ENCODE results near the gene SVIL. TPM values are rescaled to one million over a fixed set of nuclear protein-coding genes. Genes with fewer than 3 reads are reported as not detected.
A peak's percentile ranks its signal among the peaks of the same experiment; 100 is the strongest.

Gene SVIL
- total and polyA plus RNA-seq, 4 experiments from 2014 or later, result 1.1 to 31.2 (median 22.0) TPM

- ChIA-PET POLR2A (ENCODE audit: partially characterized antibody) (no interaction called here), CTCF (ENCODE audit: partially characterized antibody) (interaction anchor here (0.8 to 1.2 kb wide), 3 partner anchors 13 to 36 kb away, joined by 3 to 4 read pairs (median 4); no protein-coding TSS in a partner anchor)
- no peak for DNase-seq
- H3K27me3 Mint-ChIP-seq, result no peaks in the 10 kb centered on the region
- Histone ChIP-seq H3K9me3 (ENCODE audit: control insufficient read depth in 1 of 2, low read length in 2 of 2) (no peaks in the 10 kb centered on the region), H3K36me3 (ENCODE audit: insufficient read depth, low read length) (no peaks in the 10 kb centered on the region), H3K27ac (ENCODE audit: low read depth, low read length) (no peak overlapping the region), H3K4me3 (ENCODE audit: low read length in 2 of 2) (no peak overlapping the region), H3K4me1 (ENCODE audit: insufficient read depth, low read length) (no peaks in the 10 kb centered on the region), H3K27me3 (ENCODE audit: insufficient read depth, low read length) (no peaks in the 10 kb centered on the region)
- H3K4me3 Mint-ChIP-seq, result no peak overlapping the region
- intact Hi-C loops (cut with micrococcal nuclease), result no loop called here
- H3K9me3 Mint-ChIP-seq, result no peaks in the 10 kb centered on the region
- H3K36me3 Mint-ChIP-seq, result peaks cover 29 to 34% of the 10 kb centered on the region in 2 donors
- H3K27ac Mint-ChIP-seq, result no peak overlapping the region
- H3K4me1 Mint-ChIP-seq, result peaks cover 0 to 8% (median 2%) of the 10 kb centered on the region in 4 donors
Measured at GRCh38 chr10:29532256-29532878, 102.4 kb downstream of the SVIL start.

- H3K4me3 Mint-ChIP-seq, result no peak overlapping the region
- H3K36me3 Mint-ChIP-seq, result peaks cover 38% of the 10 kb centered on the region in 2 donors
- ChIA-PET CTCF (ENCODE audit: partially characterized antibody) (interaction anchor here (1.0 kb wide), 1 partner anchor 33 kb away, joined by 3 read pairs; no protein-coding TSS in a partner anchor), POLR2A (ENCODE audit: partially characterized antibody) (no interaction called here)
- Histone ChIP-seq H3K27ac (ENCODE audit: low read depth, low read length) (no peak overlapping the region), H3K4me3 (ENCODE audit: low read length in 2 of 2) (no peak overlapping the region), H3K4me1 (ENCODE audit: insufficient read depth, low read length) (no peaks in the 10 kb centered on the region), H3K36me3 (ENCODE audit: insufficient read depth, low read length) (no peaks in the 10 kb centered on the region), H3K9me3 (ENCODE audit: control insufficient read depth in 1 of 2, low read length in 2 of 2) (no peaks in the 10 kb centered on the region), H3K27me3 (ENCODE audit: insufficient read depth, low read length) (no peaks in the 10 kb centered on the region)
- intact Hi-C loops (cut with micrococcal nuclease), result no loop called here
- DNase-seq, result no peak
- H3K27me3 Mint-ChIP-seq, result no peaks in the 10 kb centered on the region
- no peaks in the 10 kb centered on the region for H3K9me3 Mint-ChIP-seq
- peaks cover 0 to 2% (median under 1%) of the 10 kb centered on the region in 4 donors for H3K4me1 Mint-ChIP-seq
- H3K27ac Mint-ChIP-seq, result peak overlapping the region in 1 of 7 donors; percentile 8
Measured at GRCh38 chr10:29530112-29530976, 104.4 kb downstream of the SVIL start.

GRCh38 chr10:29529146-29529545 lies 105.6 kb downstream of the SVIL start:
- no peak overlapping the region for H3K27ac Mint-ChIP-seq
- Histone ChIP-seq H3K36me3 (ENCODE audit: insufficient read depth, low read length) (peaks cover 4% of the 10 kb centered on the region), H3K9me3 (ENCODE audit: control insufficient read depth in 1 of 2, low read length in 2 of 2) (no peaks in the 10 kb centered on the region), H3K4me1 (ENCODE audit: insufficient read depth, low read length) (no peaks in the 10 kb centered on the region), H3K27me3 (ENCODE audit: insufficient read depth, low read length) (no peaks in the 10 kb centered on the region), H3K4me3 (ENCODE audit: low read length in 2 of 2) (no peak overlapping the region), H3K27ac (ENCODE audit: low read depth, low read length) (no peak overlapping the region)
- no peaks in the 10 kb centered on the region for H3K9me3 Mint-ChIP-seq
- intact Hi-C loops (cut with micrococcal nuclease), result no loop called here
- H3K36me3 Mint-ChIP-seq, result peaks cover 46 to 47% of the 10 kb centered on the region in 2 donors
- peaks cover 0 to 2% (median 0%) of the 10 kb centered on the region in 4 donors for H3K4me1 Mint-ChIP-seq
- DNase-seq, result no peak
- H3K27me3 Mint-ChIP-seq, result no peaks in the 10 kb centered on the region
- ChIA-PET POLR2A (ENCODE audit: partially characterized antibody) (no interaction called here), CTCF (ENCODE audit: partially characterized antibody) (no interaction called here)
- H3K4me3 Mint-ChIP-seq, result no peak overlapping the region

- intact Hi-C loops (cut with micrococcal nuclease), result no loop called here
- POLR2A ChIA-PET (ENCODE audit: partially characterized antibody), result no interaction called here
- H3K4me1 ChIP-seq (ENCODE audit: insufficient read depth, low read length), result no peaks in the 10 kb centered on the region
- Mint-ChIP-seq H3K4me3 (no peak overlapping the region), H3K36me3 (peaks cover 64 to 66% of the 10 kb centered on the region in 2 donors), H3K4me1 (peaks cover 0 to 2% (median 0%) of the 10 kb centered on the region in 4 donors), H3K9me3 (no peaks in the 10 kb centered on the region), H3K27me3 (no peaks in the 10 kb centered on the region), H3K27ac (no peak overlapping the region)
- no peak for DNase-seq
- CTCF ChIA-PET (ENCODE audit: partially characterized antibody), result interaction anchor here (1.8 to 2.9 kb wide), 2 partner anchors 13 to 65 kb away, joined by 5 to 8 read pairs; no protein-coding TSS in a partner anchor
- H3K9me3 ChIP-seq (ENCODE audit: control insufficient read depth in 1 of 2, low read length in 2 of 2), result no peaks in the 10 kb centered on the region
- H3K27me3 ChIP-seq (ENCODE audit: insufficient read depth, low read length), result no peaks in the 10 kb centered on the region
- no peak overlapping the region for H3K27ac ChIP-seq (ENCODE audit: low read depth, low read length)
- H3K4me3 ChIP-seq (ENCODE audit: low read length in 2 of 2), result no peak overlapping the region
- peaks cover 22% of the 10 kb centered on the region for H3K36me3 ChIP-seq (ENCODE audit: insufficient read depth, low read length)
Measured at GRCh38 chr10:29525762-29526161, 109.0 kb downstream of the SVIL start.

- H3K4me3 Mint-ChIP-seq, result no peak overlapping the region
- ChIA-PET CTCF (ENCODE audit: partially characterized antibody) (interaction anchor here (1.8 to 3.2 kb wide), 3 partner anchors 12 to 66 kb away, joined by 5 to 14 read pairs (median 8); no protein-coding TSS in a partner anchor), POLR2A (ENCODE audit: partially characterized antibody) (no interaction called here)
Measured at GRCh38 chr10:29524720-29525119, 110.1 kb downstream of the SVIL start.

GRCh38 chr10:29524294-29524693 lies 110.5 kb downstream of the SVIL start:
- H3K27me3 ChIP-seq (ENCODE audit: insufficient read depth, low read length), result no peaks in the 10 kb centered on the region
- H3K4me3 ChIP-seq (ENCODE audit: low read length in 2 of 2), result no peak overlapping the region
- Mint-ChIP-seq H3K9me3 (no peaks in the 10 kb centered on the region), H3K27ac (peak overlapping the region in 1 of 7 donors; percentile 3), H3K4me1 (peaks cover 0 to 2% (median under 1%) of the 10 kb centered on the region in 4 donors), H3K4me3 (no peak overlapping the region), H3K27me3 (no peaks in the 10 kb centered on the region), H3K36me3 (peaks cover 65 to 68% of the 10 kb centered on the region in 2 donors)
- DNase-seq, result no peak
- no peaks in the 10 kb centered on the region for H3K9me3 ChIP-seq (ENCODE audit: control insufficient read depth in 1 of 2, low read length in 2 of 2)
- POLR2A ChIA-PET (ENCODE audit: partially characterized antibody), result no interaction called here
- intact Hi-C loops (cut with micrococcal nuclease), result loop anchor here (5.0 kb wide), 1 partner anchor 213 kb away; no protein-coding TSS in a partner anchor
- CTCF ChIA-PET (ENCODE audit: partially characterized antibody), result interaction anchor here (1.2 to 3.2 kb wide), 3 partner anchors 9 to 67 kb away, joined by 3 to 14 read pairs (median 8); no protein-coding TSS in a partner anchor
- H3K4me1 ChIP-seq (ENCODE audit: insufficient read depth, low read length), result no peaks in the 10 kb centered on the region
- H3K36me3 ChIP-seq (ENCODE audit: insufficient read depth, low read length), result peaks cover 22% of the 10 kb centered on the region
- no peak overlapping the region for H3K27ac ChIP-seq (ENCODE audit: low read depth, low read length)

More at GRCh38 chr10:29524720-29525119, 110.1 kb downstream of the SVIL start:
- no peaks in the 10 kb centered on the region for H3K27me3 ChIP-seq (ENCODE audit: insufficient read depth, low read length)
- no peak for DNase-seq
- H3K36me3 ChIP-seq (ENCODE audit: insufficient read depth, low read length), result peaks cover 22% of the 10 kb centered on the region
- H3K4me1 ChIP-seq (ENCODE audit: insufficient read depth, low read length), result no peaks in the 10 kb centered on the region
- intact Hi-C loops (cut with micrococcal nuclease), result loop anchor here (5.0 kb wide), 1 partner anchor 213 kb away; no protein-coding TSS in a partner anchor
- peaks cover 0 to 2% (median under 1%) of the 10 kb centered on the region in 4 donors for H3K4me1 Mint-ChIP-seq
- no peaks in the 10 kb centered on the region for H3K9me3 ChIP-seq (ENCODE audit: control insufficient read depth in 1 of 2, low read length in 2 of 2)
- no peaks in the 10 kb centered on the region for H3K27me3 Mint-ChIP-seq
- H3K9me3 Mint-ChIP-seq, result no peaks in the 10 kb centered on the region
- H3K36me3 Mint-ChIP-seq, result peaks cover 68 to 70% of the 10 kb centered on the region in 2 donors
- no peak overlapping the region for H3K4me3 ChIP-seq (ENCODE audit: low read length in 2 of 2)
- H3K27ac ChIP-seq (ENCODE audit: low read depth, low read length), result no peak overlapping the region
- H3K27ac Mint-ChIP-seq, result no peak overlapping the region

- DNase-seq, result no peak
- CTCF ChIA-PET (ENCODE audit: partially characterized antibody), result interaction anchor here (1.1 to 3.2 kb wide), 3 partner anchors 10 to 68 kb away, joined by 5 to 14 read pairs (median 8); no protein-coding TSS in a partner anchor
- Histone ChIP-seq H3K4me3 (ENCODE audit: low read length in 2 of 2) (no peak overlapping the region), H3K9me3 (ENCODE audit: control insufficient read depth in 1 of 2, low read length in 2 of 2) (no peaks in the 10 kb centered on the region), H3K36me3 (ENCODE audit: insufficient read depth, low read length) (peaks cover 22% of the 10 kb centered on the region), H3K27ac (ENCODE audit: low read depth, low read length) (no peak overlapping the region), H3K4me1 (ENCODE audit: insufficient read depth, low read length) (no peaks in the 10 kb centered on the region), H3K27me3 (ENCODE audit: insufficient read depth, low read length) (no peaks in the 10 kb centered on the region)
- peaks cover 0 to 2% (median under 1%) of the 10 kb centered on the region in 4 donors for H3K4me1 Mint-ChIP-seq
- no peak overlapping the region for H3K27ac Mint-ChIP-seq
- no peaks in the 10 kb centered on the region for H3K27me3 Mint-ChIP-seq
- intact Hi-C loops (cut with micrococcal nuclease), result loop anchor here (5.0 kb wide), 1 partner anchor 214 kb away; no protein-coding TSS in a partner anchor
- POLR2A ChIA-PET (ENCODE audit: partially characterized antibody), result no interaction called here
- H3K4me3 Mint-ChIP-seq, result no peak overlapping the region
- peaks cover 65 to 68% of the 10 kb centered on the region in 2 donors for H3K36me3 Mint-ChIP-seq
- H3K9me3 Mint-ChIP-seq, result no peaks in the 10 kb centered on the region
Measured at GRCh38 chr10:29522918-29523317, 111.9 kb downstream of the SVIL start.
